ENCODE measurements around the gene B3GNT9. TPM values are rescaled to one million over a fixed set of nuclear protein-coding genes. Genes with fewer than 3 reads are reported as not detected.
A peak's percentile ranks its signal among the peaks of the same experiment; 100 is the strongest.
"Not testable (repeated sequence)": the region's sequence is repeated elsewhere in the genome, so short reads cannot be mapped to it uniquely, and the experiment has no call there.

Gene B3GNT9
- total RNA-seq, 4 donors from 2014 or later: 4.1 to 13.1 (median 8.4) TPM

DNA sequence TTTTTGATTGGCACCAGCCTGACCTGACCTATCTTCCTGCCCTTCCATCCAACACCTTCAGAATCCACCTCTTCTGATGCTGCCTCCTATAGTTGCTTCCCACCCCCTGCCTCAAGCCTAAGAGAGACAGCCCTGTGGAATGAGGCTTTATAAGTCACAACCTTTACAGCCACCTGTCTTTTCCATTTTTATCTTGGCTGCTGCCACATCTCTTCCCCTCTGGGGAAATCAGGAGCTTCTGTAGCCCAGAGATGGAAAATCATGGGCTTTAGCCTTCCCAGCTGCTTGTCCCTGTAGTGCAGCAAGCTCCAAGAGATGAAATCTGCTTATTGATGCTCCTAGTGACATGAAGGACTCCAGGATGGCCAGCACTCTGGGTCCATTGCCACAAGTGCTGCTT is 22.4 kb downstream of the B3GNT9 start:
- Histone ChIP-seq H3K27ac (no peak overlapping the region), H3K4me1 (no peaks in the 10 kb centered on the region), H3K27me3 (no peaks in the 10 kb centered on the region), H3K4me3 (no peak overlapping the region), H3K9me3 (no peaks in the 10 kb centered on the region), H3K36me3 (peaks cover 0 to 99% (median 0%) of the 10 kb centered on the region in 3 donors)
- no peak for DNase-seq
- intact Hi-C loops (cut with DNase I): no loop called here
- TF ChIP-seq, protein P1, sequence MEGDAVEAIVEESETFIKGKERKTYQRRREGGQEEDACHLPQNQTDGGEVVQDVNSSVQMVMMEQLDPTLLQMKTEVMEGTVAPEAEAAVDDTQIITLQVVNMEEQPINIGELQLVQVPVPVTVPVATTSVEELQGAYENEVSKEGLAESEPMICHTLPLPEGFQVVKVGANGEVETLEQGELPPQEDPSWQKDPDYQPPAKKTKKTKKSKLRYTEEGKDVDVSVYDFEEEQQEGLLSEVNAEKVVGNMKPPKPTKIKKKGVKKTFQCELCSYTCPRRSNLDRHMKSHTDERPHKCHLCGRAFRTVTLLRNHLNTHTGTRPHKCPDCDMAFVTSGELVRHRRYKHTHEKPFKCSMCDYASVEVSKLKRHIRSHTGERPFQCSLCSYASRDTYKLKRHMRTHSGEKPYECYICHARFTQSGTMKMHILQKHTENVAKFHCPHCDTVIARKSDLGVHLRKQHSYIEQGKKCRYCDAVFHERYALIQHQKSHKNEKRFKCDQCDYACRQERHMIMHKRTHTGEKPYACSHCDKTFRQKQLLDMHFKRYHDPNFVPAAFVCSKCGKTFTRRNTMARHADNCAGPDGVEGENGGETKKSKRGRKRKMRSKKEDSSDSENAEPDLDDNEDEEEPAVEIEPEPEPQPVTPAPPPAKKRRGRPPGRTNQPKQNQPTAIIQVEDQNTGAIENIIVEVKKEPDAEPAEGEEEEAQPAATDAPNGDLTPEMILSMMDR (IDR thresholded peaks at IDR 0.05): no peak
- TF ChIP-seq POLR2A (IDR thresholded peaks at IDR 0.05): no peak

DNA sequence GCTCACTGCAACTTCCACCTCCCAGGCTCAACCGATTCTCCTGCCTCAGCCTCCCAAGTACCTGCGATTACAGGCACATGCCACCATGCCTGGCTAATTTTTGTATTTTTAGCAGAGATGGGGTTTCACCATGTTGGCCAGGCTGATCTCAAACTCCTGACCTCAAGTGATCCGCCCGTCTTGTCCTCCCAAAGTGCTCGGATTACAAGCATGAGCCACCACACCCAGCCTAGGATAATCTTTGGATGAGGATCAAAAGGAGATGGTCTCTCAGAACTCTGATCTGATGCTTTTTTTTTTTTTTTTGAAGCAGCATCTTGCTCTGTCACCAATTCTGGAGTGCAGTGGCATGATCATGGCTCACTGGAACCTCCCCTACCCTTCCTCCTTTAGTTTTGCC is 28.0 kb downstream of the B3GNT9 start:
- H3K4me1 ChIP-seq; H3K27ac ChIP-seq; intact Hi-C loops (cut with DNase I); H3K9me3 ChIP-seq; H3K4me3 ChIP-seq; H3K27me3 ChIP-seq; DNase-seq: not testable (repeated sequence)
- peaks cover 0 to 87% (median 21%) of the 10 kb centered on the region in 3 donors for H3K36me3 ChIP-seq
- WGBS, 2 donors: 91 to 93% methylated on average over 5 of the region's 5 CpGs

DNA sequence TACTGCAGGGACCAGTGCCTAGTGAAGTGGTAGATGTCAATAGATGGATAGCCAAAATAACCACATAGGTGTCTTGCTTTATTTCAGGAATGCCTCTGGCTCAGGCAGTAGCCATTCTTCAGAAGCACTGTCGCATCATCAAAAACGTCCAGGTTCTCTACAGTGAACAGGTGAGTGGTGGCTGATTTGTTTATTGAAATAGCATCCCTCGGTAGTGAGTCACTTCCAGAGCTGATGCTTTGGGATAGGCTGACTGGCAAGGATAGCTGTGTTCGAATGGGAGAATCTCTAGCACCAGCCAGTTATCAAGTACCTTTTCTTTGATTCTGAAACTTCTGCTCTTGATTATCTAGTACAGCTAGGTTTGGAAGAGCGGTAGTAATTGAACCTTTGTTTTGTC is 30.8 kb downstream of the B3GNT9 start:
- H3K27ac ChIP-seq: no peak overlapping the region
- H3K4me1 ChIP-seq: peaks cover 0 to 19% (median 0%) of the 10 kb centered on the region in 3 donors
- TF ChIP-seq, protein P1 (IDR thresholded peaks at IDR 0.05): no peak
- TF ChIP-seq POLR2A (IDR thresholded peaks at IDR 0.05): no peak
- no peak for DNase-seq
- WGBS, 2 donors: 65 to 70% methylated on average over 5 of the region's 5 CpGs
- no peaks in the 10 kb centered on the region for H3K9me3 ChIP-seq
- intact Hi-C loops (cut with DNase I): no loop called here
- no peak overlapping the region for H3K4me3 ChIP-seq
- no peaks in the 10 kb centered on the region for H3K27me3 ChIP-seq
- H3K36me3 ChIP-seq: peaks cover 0 to 69% (median 21%) of the 10 kb centered on the region in 3 donors

DNA sequence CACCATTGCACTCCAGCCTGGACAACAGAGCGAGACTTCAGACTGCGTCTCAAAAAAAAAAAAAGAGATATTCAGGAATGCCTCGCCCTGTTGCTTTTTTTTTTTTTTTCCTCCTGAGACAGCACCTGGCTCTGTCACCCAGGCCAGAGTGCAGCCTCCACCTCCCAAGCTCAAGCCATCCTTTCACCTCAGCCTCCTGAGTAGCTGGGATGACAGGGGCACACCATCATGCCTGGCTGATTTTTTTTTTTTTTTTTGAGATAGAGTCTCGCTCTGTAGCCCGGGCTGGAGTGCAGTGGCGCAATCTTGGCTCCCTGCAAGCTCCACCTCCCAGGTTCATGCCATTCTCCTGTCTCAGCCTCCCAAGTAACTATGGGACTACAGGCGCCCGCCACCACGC is 33.1 kb downstream of the B3GNT9 start:
- Histone ChIP-seq H3K27me3 (no peaks in the 10 kb centered on the region), H3K9me3 (no peaks in the 10 kb centered on the region), H3K4me1 (peaks cover 0 to 42% (median 8%) of the 10 kb centered on the region in 3 donors), H3K27ac (no peak overlapping the region), H3K4me3 (no peak overlapping the region), H3K36me3 (peaks cover 0 to 46% (median 16%) of the 10 kb centered on the region in 3 donors)
- DNase-seq: no peak
- intact Hi-C loops (cut with DNase I): no loop called here
- no peak for TF ChIP-seq POLR2A (IDR thresholded peaks at IDR 0.05)
- TF ChIP-seq, protein P1 (IDR thresholded peaks at IDR 0.05): no peak
- WGBS, 2 donors: 94 to 97% methylated on average over 8 to 9 of the region's 9 CpGs

DNA sequence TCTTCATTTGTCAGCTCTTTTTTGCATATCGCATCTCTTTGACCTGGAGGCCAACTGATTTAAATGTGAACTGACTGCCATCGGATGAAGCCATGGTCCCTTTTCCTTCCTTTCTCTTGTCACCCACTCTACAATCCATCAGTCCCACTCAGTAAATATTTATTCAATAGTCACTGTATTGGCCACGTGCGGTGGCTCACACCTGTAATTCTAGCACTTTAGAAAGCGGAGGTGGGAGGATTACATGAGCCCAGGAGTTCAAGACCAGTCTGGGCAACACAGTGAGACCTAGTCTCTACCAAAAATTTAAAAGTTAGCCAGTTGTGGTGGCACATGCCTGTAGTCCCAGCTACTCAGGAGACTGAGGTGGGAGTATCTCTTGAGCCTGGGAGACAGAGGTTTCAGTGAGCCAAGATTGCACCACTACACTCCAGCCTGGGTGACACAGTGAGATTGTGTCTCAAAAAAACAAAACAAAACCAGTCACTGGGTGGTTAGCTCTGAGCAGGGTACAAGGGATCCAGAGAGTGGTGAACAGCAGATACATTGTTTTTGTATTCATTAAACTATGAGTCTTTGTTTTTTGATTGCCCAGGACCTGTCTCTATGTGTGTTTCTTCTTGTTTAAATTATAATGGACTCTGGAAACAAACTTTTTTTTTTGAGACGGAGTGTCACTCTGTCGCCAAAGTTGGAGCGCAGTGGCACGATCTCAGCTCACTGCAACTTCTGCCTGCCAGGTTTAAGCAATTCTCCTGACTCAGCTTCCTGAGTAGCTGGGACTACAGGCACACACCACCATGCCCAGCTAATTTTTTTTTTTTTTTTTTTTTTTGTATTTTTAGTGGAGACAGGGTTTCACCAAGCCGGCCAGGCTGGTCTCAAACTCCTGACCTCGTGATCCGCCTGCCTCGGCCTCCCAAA is 34.1 kb downstream of the B3GNT9 start:
- no peaks in the 10 kb centered on the region for H3K27me3 ChIP-seq
- intact Hi-C loops (cut with DNase I): no loop called here
- H3K9me3 ChIP-seq: no peaks in the 10 kb centered on the region
- peak overlapping the region in 1 of 4 donors; percentile 75 for H3K27ac ChIP-seq
- DNase-seq: no peak
- H3K4me1 ChIP-seq: peaks cover 4 to 53% (median 17%) of the 10 kb centered on the region in 3 donors
- WGBS, 2 donors: 80% methylated on average over 11 to 13 of the region's 13 CpGs
- TF ChIP-seq, protein P1 (IDR thresholded peaks at IDR 0.05): no peak
- TF ChIP-seq POLR2A (IDR thresholded peaks at IDR 0.05): no peak
- H3K4me3 ChIP-seq: no peak overlapping the region
- peaks cover 0 to 36% (median 5%) of the 10 kb centered on the region in 3 donors for H3K36me3 ChIP-seq
